Activated naive CD8-positive, alpha-beta T cell treated with anti-CD3 and anti-CD28 coated beads, Interleukin-2, amount 10 ng/mL, durations not matched to agents 7 days and 5 days (primary cell): ENCODE data around the gene FAM234B. TPM values are rescaled to one million over a fixed set of nuclear protein-coding genes. Genes with fewer than 3 reads are reported as not detected.

ENCODE experiments used
- ATAC-seq: fragments of 150-1000 bp; cut with Tn5 transposase; one replicate; pipeline ENCODE4 v1.10.0; 2021; ENCODE audit warnings: low read depth, moderate library complexity
- POLR2A ChIA-PET: fragments of 350-600 bp; sonication (Branson Sonifier 250); formaldehyde crosslinking; loops from one replicate; lab custom pipeline; 2021; ENCODE audit warnings: antibody characterized with exemption; lab: Charles Lee
- DNase-seq: peaks from one replicate; pipeline ENCODE4 v3.0.0; 2021
- H3K27ac Mint-ChIP-seq: one replicate; pipeline ENCODE4 v1.8.0; 2022; ENCODE audit warnings: mild to moderate bottlenecking, mixed read lengths
- H3K27me3 Mint-ChIP-seq: one replicate; pipeline ENCODE4 v1.8.0; 2022; ENCODE audit warnings: mild to moderate bottlenecking, moderate library complexity, mixed read lengths
- H3K36me3 Mint-ChIP-seq: one replicate; pipeline ENCODE4 v1.8.0; 2021; ENCODE audit warnings: mild to moderate bottlenecking, mixed read lengths
- H3K4me1 Mint-ChIP-seq: one replicate; pipeline ENCODE4 v1.8.0; 2021; ENCODE audit warnings: mixed read lengths
- H3K4me3 Mint-ChIP-seq: one replicate; pipeline ENCODE4 v1.8.0; 2022; ENCODE audit warnings: mild to moderate bottlenecking, moderate library complexity, mixed read lengths
- H3K9me3 Mint-ChIP-seq: one replicate; pipeline ENCODE4 v1.8.0; 2021; ENCODE audit warnings: mixed read lengths
- total RNA-seq, 2 experiments: library from RNA; stranded (reverse); gene quantifications; one replicate each; pipeline ENCODE4 v1.2.3, GENCODE V29; 2021

FAM234B gene
- total RNA-seq, 2 experiments from 2014 or later, result 5.1 to 6.8 TPM

DNA sequence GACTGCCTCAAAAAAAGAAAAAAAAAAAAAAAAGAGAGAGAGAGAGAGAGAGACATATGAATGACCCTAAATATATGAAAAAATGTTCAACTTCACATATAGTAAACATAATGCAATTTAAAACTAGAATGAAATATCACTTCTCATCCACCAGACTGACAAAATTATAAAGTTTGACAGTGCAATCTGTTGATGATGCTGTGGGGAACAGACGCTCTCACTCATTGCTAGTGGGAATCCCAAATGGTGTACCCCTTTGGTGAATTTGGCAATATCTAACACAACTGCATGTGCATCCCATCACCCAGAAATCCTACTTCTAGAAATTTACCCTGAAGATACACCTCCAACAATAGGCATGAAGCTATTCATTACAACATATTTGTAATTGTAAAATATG lies 61.6 kb downstream of the FAM234B start:
- Mint-ChIP-seq H3K27me3 (peaks cover 21% of the 10 kb centered on the region), H3K4me1 (peaks cover 5% of the 10 kb centered on the region), H3K9me3 (no peaks in the 10 kb centered on the region), H3K27ac (no peak overlapping the region), H3K36me3 (no peaks in the 10 kb centered on the region), H3K4me3 (no peak overlapping the region)
- POLR2A ChIA-PET, result no interaction called here
- DNase-seq (no peak), ATAC-seq (no peak)

DNA sequence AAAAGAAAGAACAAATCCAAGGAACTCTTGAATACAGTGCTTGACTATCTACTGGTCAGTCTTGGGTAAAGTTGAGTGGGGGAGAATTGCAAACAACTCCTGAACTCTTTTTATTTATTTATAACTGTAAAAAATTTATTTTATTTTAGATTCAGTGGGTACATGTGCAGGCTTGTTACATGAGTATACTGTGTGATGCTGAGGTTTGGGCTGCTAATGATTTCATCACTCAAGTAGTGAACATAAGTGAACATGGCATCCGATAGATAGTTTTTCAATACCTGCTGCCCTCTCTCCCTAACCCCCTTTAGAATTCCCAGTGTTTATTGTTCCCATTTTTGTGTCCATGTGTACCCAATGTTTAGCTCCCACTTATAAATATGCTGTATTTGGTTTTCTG lies 62.5 kb downstream of the FAM234B start:
- no peaks in the 10 kb centered on the region for H3K36me3 Mint-ChIP-seq
- ATAC-seq (no peak), DNase-seq (no peak)
- H3K4me1 Mint-ChIP-seq, result peaks cover 4% of the 10 kb centered on the region
- H3K4me3 Mint-ChIP-seq, result no peak overlapping the region
- H3K27me3 Mint-ChIP-seq, result peaks cover 21% of the 10 kb centered on the region
- no peak overlapping the region for H3K27ac Mint-ChIP-seq
- H3K9me3 Mint-ChIP-seq, result no peaks in the 10 kb centered on the region
- POLR2A ChIA-PET, result no interaction called here

DNA sequence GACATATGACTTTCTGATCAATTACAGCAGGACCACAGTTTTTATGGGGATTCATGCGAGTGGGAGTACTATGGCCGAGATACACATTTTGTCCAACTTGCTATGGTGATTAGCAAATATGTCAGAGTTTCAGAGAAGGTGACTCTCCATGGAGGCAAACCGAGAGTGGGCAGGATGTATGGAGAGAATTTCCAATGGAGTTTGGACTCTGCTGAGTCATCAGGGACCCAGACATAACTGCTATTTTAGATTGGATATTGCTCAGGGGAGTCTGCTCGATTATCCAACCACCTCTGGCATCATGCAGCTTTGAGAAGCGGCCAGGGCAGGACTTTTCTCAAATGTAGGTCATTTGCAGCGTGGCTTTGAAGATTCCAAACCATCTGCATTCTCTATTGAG lies 68.8 kb downstream of the FAM234B start:
- ATAC-seq, result no peak
- Mint-ChIP-seq H3K4me1 (no peaks in the 10 kb centered on the region), H3K27me3 (peaks cover 36% of the 10 kb centered on the region), H3K36me3 (no peaks in the 10 kb centered on the region), H3K4me3 (no peak overlapping the region), H3K9me3 (no peaks in the 10 kb centered on the region), H3K27ac (no peak overlapping the region)
- DNase-seq, result no peak
- POLR2A ChIA-PET, result no interaction called here

DNA sequence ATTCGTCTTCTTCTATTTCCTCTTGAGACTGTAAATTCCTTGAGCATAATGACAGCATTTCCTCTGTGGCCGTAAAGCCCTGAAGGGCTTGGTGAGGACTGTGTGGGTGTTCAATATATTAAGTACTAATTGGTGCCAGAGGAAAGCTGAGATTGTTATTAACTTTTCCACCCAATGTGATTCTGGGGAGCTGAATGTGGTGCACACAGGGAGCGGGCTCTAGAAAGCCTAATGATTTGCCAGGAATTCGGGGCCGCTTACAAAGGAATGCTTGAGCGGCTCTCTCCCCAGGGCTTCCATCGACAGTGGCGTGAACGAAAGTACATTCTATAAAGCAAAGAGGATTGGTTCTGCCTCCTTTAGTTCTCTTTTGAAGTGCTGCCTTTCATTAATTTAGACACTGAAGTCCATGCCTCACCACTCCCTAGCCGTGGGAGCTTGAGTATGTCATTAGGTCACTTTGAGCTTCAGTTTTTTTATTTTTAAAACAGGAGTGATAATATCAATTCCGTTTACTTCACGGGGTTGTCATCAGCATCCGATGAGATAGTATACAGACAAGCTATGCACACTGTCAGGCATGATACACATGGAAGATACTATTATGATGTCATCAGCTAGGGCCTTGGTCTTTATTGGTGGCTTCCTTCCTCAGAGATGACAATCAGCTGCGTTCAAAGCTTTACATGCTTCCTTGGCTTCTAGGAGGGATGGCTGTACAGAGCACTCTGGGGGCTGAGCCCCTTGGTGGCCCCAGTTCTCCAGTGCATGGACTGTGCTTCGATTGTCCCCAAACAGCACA lies 70.3 kb downstream of the FAM234B start:
- no peak for DNase-seq
- Mint-ChIP-seq H3K27me3 (peaks cover 32% of the 10 kb centered on the region), H3K9me3 (no peaks in the 10 kb centered on the region), H3K4me3 (no peak overlapping the region), H3K27ac (no peak overlapping the region), H3K4me1 (no peaks in the 10 kb centered on the region), H3K36me3 (no peaks in the 10 kb centered on the region)
- no peak for ATAC-seq
- POLR2A ChIA-PET, result no interaction called here

DNA sequence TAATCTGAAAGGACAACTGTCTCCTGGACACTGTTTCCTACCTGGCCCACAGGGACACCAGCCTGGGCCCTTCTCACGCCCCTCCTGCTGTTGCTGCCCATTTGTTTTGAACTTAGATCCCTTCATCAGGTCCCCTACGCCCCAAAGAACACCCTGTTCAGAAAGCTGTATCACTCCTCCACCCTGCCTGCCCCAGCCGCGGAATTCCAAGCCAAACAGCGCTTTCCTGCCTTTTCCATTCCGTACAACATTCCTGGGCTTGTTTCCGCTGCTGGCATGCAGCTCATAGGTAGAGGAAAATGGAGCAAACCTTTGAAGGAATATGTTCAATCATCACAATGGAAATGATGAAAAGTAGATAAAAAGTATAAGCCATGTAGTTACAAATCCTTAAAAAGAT lies 72.1 kb downstream of the FAM234B start:
- Mint-ChIP-seq H3K27ac (no peak overlapping the region), H3K36me3 (no peaks in the 10 kb centered on the region), H3K4me1 (no peaks in the 10 kb centered on the region), H3K4me3 (no peak overlapping the region), H3K27me3 (peaks cover 27% of the 10 kb centered on the region), H3K9me3 (no peaks in the 10 kb centered on the region)
- ATAC-seq, result no peak
- DNase-seq, result no peak
- POLR2A ChIA-PET, result no interaction called here

DNA sequence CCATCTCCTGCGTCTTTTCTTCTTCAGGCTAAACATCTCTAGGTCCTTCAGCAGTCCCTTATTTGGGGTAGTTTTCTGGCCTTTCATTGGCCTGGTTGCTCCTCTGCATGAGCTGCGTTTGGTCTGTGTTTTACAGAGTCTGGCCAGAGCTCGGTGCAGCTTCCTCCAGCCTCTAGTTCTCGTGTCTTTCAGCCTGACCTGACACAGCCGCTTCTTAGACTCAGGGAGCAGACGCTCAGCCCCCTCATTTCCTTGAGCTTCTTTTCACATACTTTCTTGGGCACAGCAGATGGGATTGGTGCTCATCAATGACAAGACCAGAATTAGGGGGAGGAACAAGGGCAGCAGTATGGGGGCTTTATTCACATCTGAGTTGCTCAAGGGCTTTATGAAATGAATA lies 72.8 kb downstream of the FAM234B start:
- DNase-seq (no peak), ATAC-seq (no peak)
- H3K4me3 Mint-ChIP-seq, result no peak overlapping the region
- no peaks in the 10 kb centered on the region for H3K4me1 Mint-ChIP-seq
- H3K27ac Mint-ChIP-seq, result no peak overlapping the region
- POLR2A ChIA-PET, result no interaction called here
- no peaks in the 10 kb centered on the region for H3K9me3 Mint-ChIP-seq
- no peaks in the 10 kb centered on the region for H3K36me3 Mint-ChIP-seq
- peaks cover 27% of the 10 kb centered on the region for H3K27me3 Mint-ChIP-seq

DNA sequence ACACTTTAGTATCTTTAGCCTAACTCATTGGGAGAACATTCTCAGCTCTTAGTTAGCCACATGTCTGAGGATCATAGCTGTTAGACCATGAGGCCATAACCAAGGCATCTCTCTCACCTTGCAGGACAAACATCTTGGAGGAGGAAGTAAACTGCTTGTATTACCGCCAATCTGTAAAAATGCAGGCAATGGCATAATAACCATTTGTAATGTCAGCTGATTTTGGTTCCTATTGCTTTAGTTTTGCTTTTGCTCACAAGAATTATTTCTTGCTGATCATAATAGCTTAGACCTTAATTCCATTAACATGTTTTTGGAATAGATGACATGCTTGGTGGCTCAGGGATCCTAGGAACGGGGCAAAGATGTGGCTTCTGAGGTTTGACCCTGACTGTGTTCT lies 75.6 kb downstream of the FAM234B start:
- DNase-seq, result no peak
- H3K4me1 Mint-ChIP-seq, result peaks cover 1% of the 10 kb centered on the region
- no peak for ATAC-seq
- no peaks in the 10 kb centered on the region for H3K9me3 Mint-ChIP-seq
- H3K4me3 Mint-ChIP-seq, result no peak overlapping the region
- no peaks in the 10 kb centered on the region for H3K36me3 Mint-ChIP-seq
- POLR2A ChIA-PET, result no interaction called here
- H3K27me3 Mint-ChIP-seq, result peaks cover 13% of the 10 kb centered on the region
- H3K27ac Mint-ChIP-seq, result no peak overlapping the region

DNA sequence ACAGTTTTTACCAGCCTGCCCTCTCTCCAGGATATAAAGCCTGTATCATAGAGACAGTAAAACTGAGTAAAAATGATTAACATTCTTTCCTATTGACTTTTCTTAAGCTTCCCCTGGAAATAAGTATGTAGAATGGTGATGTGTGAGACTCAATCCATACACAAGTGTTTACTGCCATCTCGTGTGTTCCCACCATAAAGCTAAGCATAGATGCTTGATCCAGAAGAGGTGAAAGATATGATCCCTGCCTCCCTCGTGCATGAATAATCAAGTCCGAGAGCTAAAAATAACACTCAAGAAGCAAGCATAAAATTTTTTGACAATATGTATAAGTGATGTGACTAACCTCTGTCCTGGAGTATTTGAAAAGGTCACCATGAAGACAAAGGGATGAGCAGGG lies 76.2 kb downstream of the FAM234B start:
- Mint-ChIP-seq H3K9me3 (no peaks in the 10 kb centered on the region), H3K27me3 (peaks cover 13% of the 10 kb centered on the region), H3K27ac (no peak overlapping the region), H3K4me1 (peaks cover 1% of the 10 kb centered on the region), H3K4me3 (no peak overlapping the region), H3K36me3 (no peaks in the 10 kb centered on the region)
- POLR2A ChIA-PET, result no interaction called here
- ATAC-seq (no peak), DNase-seq (no peak)

DNA sequence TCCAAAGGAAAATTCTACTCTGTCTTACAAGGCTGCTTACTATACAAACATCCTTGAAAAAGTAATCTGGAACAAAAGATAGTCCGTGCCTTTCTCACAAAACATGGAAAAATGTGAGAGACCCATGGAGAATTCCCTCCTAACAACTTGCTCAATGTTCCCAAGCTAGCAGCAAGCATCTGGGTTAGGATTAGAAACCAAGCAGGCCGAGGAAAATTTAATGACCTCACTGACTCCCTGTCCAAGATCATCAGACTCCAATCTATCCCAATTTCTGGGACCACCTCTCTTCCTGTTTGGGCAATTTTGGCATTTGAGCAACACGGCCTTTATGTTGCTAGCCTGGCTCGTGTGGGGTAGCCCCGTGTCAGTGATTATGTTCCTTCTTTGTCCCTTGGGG lies 77.4 kb downstream of the FAM234B start:
- peaks cover 1% of the 10 kb centered on the region for H3K4me1 Mint-ChIP-seq
- DNase-seq (no peak), ATAC-seq (no peak)
- peaks cover 10% of the 10 kb centered on the region for H3K27me3 Mint-ChIP-seq
- POLR2A ChIA-PET, result no interaction called here
- no peaks in the 10 kb centered on the region for H3K9me3 Mint-ChIP-seq
- no peak overlapping the region for H3K27ac Mint-ChIP-seq
- H3K4me3 Mint-ChIP-seq, result no peak overlapping the region
- no peaks in the 10 kb centered on the region for H3K36me3 Mint-ChIP-seq

DNA sequence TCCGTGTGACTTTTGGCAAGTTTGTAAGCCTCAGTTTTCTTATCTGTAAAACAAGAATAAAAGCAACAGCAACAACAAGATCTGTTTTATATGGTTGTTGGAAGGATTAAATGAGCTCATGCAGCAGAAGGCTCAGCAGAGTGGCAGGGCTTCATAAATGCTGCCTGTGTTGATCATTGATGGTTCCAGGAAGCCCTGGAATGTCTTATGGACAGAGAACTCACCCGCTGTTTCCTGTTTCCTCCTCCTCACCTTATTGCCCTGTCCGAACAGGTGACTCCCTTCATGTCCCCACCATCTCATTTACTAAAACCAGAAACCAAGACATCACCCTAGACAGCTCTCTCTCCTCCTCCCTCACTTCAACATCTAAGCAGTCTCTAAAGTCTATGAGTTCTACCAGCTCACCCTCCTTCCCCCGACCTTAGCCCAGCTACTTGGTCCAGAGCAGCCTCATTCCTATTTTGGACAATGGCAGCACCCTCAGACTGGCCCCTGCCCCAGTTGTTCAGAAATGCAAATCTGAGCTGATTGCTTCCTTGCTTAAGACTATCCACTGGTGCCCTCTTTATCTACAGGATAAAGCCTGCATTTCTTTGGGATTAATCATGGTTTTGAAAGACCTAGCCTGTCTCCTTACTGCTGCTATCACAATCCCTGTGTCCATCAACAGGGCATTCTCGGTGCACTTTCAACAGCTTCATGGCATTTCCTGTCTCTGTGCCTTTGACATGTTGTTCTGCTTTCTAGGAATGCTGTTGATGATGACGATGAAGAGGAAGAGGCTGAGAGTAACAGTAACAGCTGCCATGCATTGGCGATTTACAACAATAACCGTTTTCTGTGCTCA lies 80.7 kb downstream of the FAM234B start:
- Mint-ChIP-seq H3K36me3 (no peaks in the 10 kb centered on the region), H3K4me3 (no peak overlapping the region), H3K9me3 (no peaks in the 10 kb centered on the region), H3K27me3 (no peaks in the 10 kb centered on the region), H3K4me1 (peaks cover 1% of the 10 kb centered on the region), H3K27ac (no peak overlapping the region)
- DNase-seq, result no peak
- POLR2A ChIA-PET, result no interaction called here
- no peak for ATAC-seq

DNA sequence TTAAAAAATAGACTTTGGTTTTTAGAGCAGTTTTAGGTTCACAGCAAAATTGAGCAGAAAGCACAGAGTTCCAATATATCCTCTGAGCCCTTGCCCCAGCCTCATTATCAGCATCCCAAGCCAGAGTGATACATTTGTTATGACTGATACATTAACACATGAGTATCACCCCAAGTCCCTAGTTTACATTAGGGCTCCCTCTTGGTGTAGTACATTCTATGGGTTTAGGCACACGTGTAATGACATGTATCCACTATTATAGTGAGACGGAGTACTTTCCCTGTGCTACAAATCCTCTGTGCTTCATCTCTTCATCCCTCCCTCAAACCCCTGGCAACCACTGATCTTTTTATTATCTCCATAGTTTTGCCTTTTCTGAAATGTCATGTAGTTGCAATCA lies 81.8 kb downstream of the FAM234B start:
- Mint-ChIP-seq H3K9me3 (no peaks in the 10 kb centered on the region), H3K27ac (no peak overlapping the region), H3K4me1 (peaks cover 1% of the 10 kb centered on the region), H3K27me3 (peaks cover 4% of the 10 kb centered on the region), H3K4me3 (no peak overlapping the region), H3K36me3 (no peaks in the 10 kb centered on the region)
- ATAC-seq (no peak), DNase-seq (no peak)
- POLR2A ChIA-PET, result no interaction called here

DNA sequence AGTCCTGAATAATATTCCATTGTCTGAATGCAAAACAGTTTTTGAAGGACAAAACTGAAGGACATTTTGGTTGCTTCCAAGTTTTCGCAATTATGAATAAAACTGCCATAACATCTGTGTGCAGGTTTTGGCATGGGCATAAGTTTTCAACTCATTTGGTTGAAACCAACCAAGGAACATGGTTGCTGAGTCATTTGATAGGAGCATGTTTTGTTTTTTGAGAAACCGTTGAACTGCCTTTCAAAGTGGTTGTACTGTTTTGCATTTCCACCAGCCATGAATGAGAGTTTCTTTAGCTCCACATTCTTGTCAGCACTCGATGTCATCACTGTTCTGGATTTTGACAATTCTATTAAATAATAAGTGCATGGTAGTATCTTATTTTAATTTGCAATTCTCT lies 82.3 kb downstream of the FAM234B start:
- Mint-ChIP-seq H3K4me1 (peaks cover 1% of the 10 kb centered on the region), H3K9me3 (no peaks in the 10 kb centered on the region), H3K36me3 (no peaks in the 10 kb centered on the region), H3K27ac (no peak overlapping the region), H3K27me3 (peaks cover 4% of the 10 kb centered on the region), H3K4me3 (no peak overlapping the region)
- POLR2A ChIA-PET, result interaction anchor here (0.6 kb wide), 1 partner anchor 34 kb away, joined by 3 read pairs; no protein-coding TSS in a partner anchor
- no peak for DNase-seq
- no peak for ATAC-seq

DNA sequence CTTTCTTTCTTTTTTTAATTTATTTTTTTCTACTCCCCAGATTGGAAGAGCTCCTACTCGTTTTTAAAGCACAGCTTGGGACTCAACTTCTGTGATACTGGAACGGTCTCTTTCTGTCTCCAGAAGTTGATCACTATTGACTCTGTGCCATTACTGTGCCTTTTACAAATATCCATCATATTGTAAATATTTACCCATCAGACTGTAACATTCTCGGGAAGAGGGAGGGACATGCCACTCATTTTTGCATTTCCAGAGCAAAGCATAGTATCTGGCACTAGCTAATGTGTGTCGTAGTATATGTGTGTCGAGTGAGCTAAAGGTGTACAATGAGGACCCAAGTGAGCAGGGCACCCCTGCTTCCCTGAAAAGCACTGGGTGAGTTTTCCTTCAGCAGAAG lies 83.3 kb downstream of the FAM234B start:
- no peaks in the 10 kb centered on the region for H3K36me3 Mint-ChIP-seq
- ATAC-seq (no peak), DNase-seq (no peak)
- no peak overlapping the region for H3K4me3 Mint-ChIP-seq
- peaks cover 7% of the 10 kb centered on the region for H3K27me3 Mint-ChIP-seq
- peaks cover 5% of the 10 kb centered on the region for H3K4me1 Mint-ChIP-seq
- POLR2A ChIA-PET, result no interaction called here
- no peaks in the 10 kb centered on the region for H3K9me3 Mint-ChIP-seq
- H3K27ac Mint-ChIP-seq, result no peak overlapping the region
